ENCODE results near the gene DLGAP1. TPM values are rescaled to one million over a fixed set of nuclear protein-coding genes. Genes with fewer than 3 reads are reported as not detected.

Gene DLGAP1
- total and polyA plus RNA-seq, 2 donors (not counting 1 experiment from before 2014, with no cell fraction given), result 0.07 to 0.61 TPM

DNA sequence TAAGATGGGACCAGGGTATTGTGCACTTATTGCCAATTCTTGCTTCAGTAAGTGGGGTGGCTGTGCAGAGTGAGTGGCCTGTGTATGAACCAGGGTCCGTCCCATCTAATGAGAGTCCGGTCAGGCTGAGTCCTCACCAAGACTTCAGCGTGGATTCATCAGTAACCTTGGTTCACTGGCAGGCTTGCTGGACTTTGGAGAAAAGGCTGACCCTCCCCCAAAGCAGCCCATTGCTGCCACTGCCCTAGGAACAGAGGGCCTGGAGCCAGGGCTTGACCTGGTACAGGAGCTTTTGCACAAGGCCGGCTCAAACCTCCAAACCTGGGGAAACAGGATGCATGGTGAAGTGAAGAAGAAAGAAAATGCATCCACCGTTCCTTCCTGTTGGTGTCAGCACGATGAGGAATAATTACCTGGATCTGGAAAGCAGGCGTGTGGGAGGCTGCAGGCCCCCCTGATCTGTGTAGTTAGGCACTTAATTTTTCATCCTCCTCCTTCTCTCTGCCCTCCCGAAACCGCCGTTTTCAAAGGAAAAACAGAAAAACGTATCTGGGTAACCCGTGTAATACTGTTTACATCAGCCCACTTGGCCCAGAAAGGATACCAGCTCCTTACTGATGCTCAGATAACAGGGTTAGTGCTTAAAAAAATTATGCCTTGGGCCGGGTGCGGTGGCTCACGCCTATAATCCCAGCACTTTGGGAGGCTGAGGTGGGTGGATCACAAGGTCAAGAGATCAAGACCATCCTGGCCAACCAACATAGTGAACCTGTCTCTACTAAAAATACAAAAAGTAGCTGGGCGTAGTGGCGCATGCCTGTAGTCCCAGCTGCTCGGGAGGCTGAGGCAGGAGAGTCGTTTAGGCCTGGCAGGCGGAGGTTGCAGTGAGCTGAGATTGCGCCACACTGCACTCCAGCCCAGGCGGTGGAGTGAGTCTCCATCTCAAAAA, 857.4 kb downstream of the DLGAP1 start:
- ChIA-PET POLR2A (interaction anchor here (0.7 to 4.4 kb wide), 4 partner anchors 150 to 309 kb away, joined by 3 to 73 read pairs (median 5); partner anchors contain the start of gene TGIF1), CTCF (interaction anchor here (0.8 to 5.9 kb wide), 10 partner anchors 8 to 318 kb away, joined by 3 to 96 read pairs (median 38); partner anchors contain the start of gene TGIF1)
- peak overlapping the region; percentile 91 for H3K4me3 Mint-ChIP-seq
- no peak for TF ChIP-seq EZH2 (IDR thresholded peaks at IDR 0.05; ENCODE audit: borderline replicate concordance, insufficient read depth, low read depth, low read length, poor library complexity, severe bottlenecking)
- TF ChIP-seq, protein P1, sequence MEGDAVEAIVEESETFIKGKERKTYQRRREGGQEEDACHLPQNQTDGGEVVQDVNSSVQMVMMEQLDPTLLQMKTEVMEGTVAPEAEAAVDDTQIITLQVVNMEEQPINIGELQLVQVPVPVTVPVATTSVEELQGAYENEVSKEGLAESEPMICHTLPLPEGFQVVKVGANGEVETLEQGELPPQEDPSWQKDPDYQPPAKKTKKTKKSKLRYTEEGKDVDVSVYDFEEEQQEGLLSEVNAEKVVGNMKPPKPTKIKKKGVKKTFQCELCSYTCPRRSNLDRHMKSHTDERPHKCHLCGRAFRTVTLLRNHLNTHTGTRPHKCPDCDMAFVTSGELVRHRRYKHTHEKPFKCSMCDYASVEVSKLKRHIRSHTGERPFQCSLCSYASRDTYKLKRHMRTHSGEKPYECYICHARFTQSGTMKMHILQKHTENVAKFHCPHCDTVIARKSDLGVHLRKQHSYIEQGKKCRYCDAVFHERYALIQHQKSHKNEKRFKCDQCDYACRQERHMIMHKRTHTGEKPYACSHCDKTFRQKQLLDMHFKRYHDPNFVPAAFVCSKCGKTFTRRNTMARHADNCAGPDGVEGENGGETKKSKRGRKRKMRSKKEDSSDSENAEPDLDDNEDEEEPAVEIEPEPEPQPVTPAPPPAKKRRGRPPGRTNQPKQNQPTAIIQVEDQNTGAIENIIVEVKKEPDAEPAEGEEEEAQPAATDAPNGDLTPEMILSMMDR (IDR thresholded peaks at IDR 0.05), result no peak
- H3K36me3 ChIP-seq (replicated peaks in 1 of 2; ENCODE audit: control extremely low read depth in 1 of 2, control insufficient read depth in 1 of 2, extremely low read depth in 1 of 2, insufficient read depth in 2 of 2, low read length in 1 of 2), result peaks cover 0 to 4% of the 10 kb centered on the region in 2 experiments
- DNase-seq, result no peak
- ATAC-seq (ENCODE audit: low read depth), result no peak
- H3K27me3 ChIP-seq (replicated peaks in 1 of 4; ENCODE audit: control extremely low read depth in 1 of 4, control insufficient read depth in 3 of 4, insufficient read depth in 4 of 4, low read length in 3 of 4), result no peaks in the 10 kb centered on the region
- no peaks in the 10 kb centered on the region for H3K27me3 Mint-ChIP-seq
- H3K9me3 Mint-ChIP-seq (ENCODE audit: insufficient read depth), result no peaks in the 10 kb centered on the region
- no peak overlapping the region for H2AFZ ChIP-seq (ENCODE audit: insufficient read depth, low read depth, low read length, poor library complexity, severe bottlenecking)
- peak overlapping the region in 1 of 2 donors; percentile 88 for H3K27ac ChIP-seq (ENCODE audit: low read length in 2 of 2)
- 91% methylated on average over 21 of the region's 22 CpGs for WGBS (ENCODE audit: insufficient coverage)
- peaks cover 46% of the 10 kb centered on the region for H3K4me1 Mint-ChIP-seq
- no peaks in the 10 kb centered on the region for H3K9me3 ChIP-seq (ENCODE audit: control extremely low read depth in 1 of 3, control insufficient read depth in 2 of 3, insufficient read depth in 1 of 3, low read length in 2 of 3)
- H3K4me3 ChIP-seq (ENCODE audit: control extremely low read depth in 1 of 5, extremely low read depth in 1 of 5, insufficient read depth in 1 of 5, low read depth in 2 of 5, low read length in 4 of 5), result no peak overlapping the region
- H3K27ac Mint-ChIP-seq, result peak overlapping the region; percentile 91
- H3K4me2 ChIP-seq (replicated peaks; ENCODE audit: low read depth, low read length, poor library complexity, severe bottlenecking), result peak overlapping the region; percentile 75
- no peaks in the 10 kb centered on the region for H3K79me2 ChIP-seq (ENCODE audit: control insufficient read depth, insufficient read depth, low read length)
- no peak overlapping the region for H3K9ac ChIP-seq (ENCODE audit: low read length)
- intact Hi-C loops (cut with micrococcal nuclease), result loop anchor here (5.0 to 10.0 kb wide), 3 partner anchors 215 to 943 kb away; partner anchors contain the start of gene SMCHD1
- H4K20me1 ChIP-seq (ENCODE audit: control insufficient read depth, insufficient read depth, low read length, poor library complexity, severe bottlenecking), result peaks cover 3% of the 10 kb centered on the region
- peaks cover 46 to 55% of the 10 kb centered on the region in 2 donors for H3K4me1 ChIP-seq (ENCODE audit: control insufficient read depth in 2 of 2, insufficient read depth in 2 of 2, low read length in 2 of 2)
